ENCODE data around the gene COL25A1.
"Not testable (repeated sequence)": the region's sequence is repeated elsewhere in the genome, so short reads cannot be mapped to it uniquely, and the experiment has no call there.

Gene COL25A1

GRCh38 chr4:109094056-109094455 lies 208.4 kb downstream of the COL25A1 start:
- no peak overlapping the region for H3K27ac ChIP-seq
- no peak for DNase-seq (ENCODE audit: low spot score)
- TF ChIP-seq CTCF (IDR thresholded peaks at IDR 0.05) = no peak

GRCh38 chr4:109091727-109092409 lies 210.6 kb downstream of the COL25A1 start:
- Histone ChIP-seq H3K27ac (no peak overlapping the region), H3K4me3 (no peak overlapping the region)
- TF ChIP-seq CTCF (IDR thresholded peaks at IDR 0.05) = no peak
- no peak for DNase-seq (ENCODE audit: low spot score)

More at GRCh38 chr4:109094056-109094455, 208.4 kb downstream of the COL25A1 start:
- H3K4me3 ChIP-seq = no peak overlapping the region

GRCh38 chr4:109083911-109084310 lies 218.5 kb downstream of the COL25A1 start:
- TF ChIP-seq CTCF (IDR thresholded peaks at IDR 0.05) = no peak
- DNase-seq (ENCODE audit: low spot score) = no peak
- H3K4me3 ChIP-seq = no peak overlapping the region
- H3K27ac ChIP-seq = no peak overlapping the region

GRCh38 chr4:109079731-109080130 lies 222.7 kb downstream of the COL25A1 start:
- no peak overlapping the region for H3K27ac ChIP-seq
- H3K4me3 ChIP-seq = no peak overlapping the region
- TF ChIP-seq CTCF (IDR thresholded peaks at IDR 0.05) = no peak
- no peak for DNase-seq (ENCODE audit: low spot score)

GRCh38 chr4:109079201-109079600 lies 223.3 kb downstream of the COL25A1 start:
- no peak for DNase-seq (ENCODE audit: low spot score)
- Histone ChIP-seq H3K4me3 (no peak overlapping the region), H3K27ac (no peak overlapping the region)
- TF ChIP-seq CTCF (IDR thresholded peaks at IDR 0.05) = no peak

GRCh38 chr4:109078724-109079123 lies 223.7 kb downstream of the COL25A1 start:
- no peak for TF ChIP-seq CTCF (IDR thresholded peaks at IDR 0.05)
- no peak overlapping the region for H3K27ac ChIP-seq
- H3K4me3 ChIP-seq = no peak overlapping the region
- DNase-seq (ENCODE audit: low spot score) = no peak

- Histone ChIP-seq H3K27ac (no peak overlapping the region), H3K4me3 (no peak overlapping the region)
- TF ChIP-seq CTCF (IDR thresholded peaks at IDR 0.05) = no peak
- no peak for DNase-seq (ENCODE audit: low spot score)
These were observed 225.0 kb downstream of the COL25A1 start for GRCh38 chr4:109077505-109077904.

GRCh38 chr4:109076709-109077108 lies 225.7 kb downstream of the COL25A1 start:
- not testable (repeated sequence) for H3K4me3 ChIP-seq; H3K27ac ChIP-seq; DNase-seq (ENCODE audit: low spot score)

Data from coronary artery (tissue), 2 donors.